Stomach smooth muscle (tissue), 2 donors: Measurements from ENCODE around the gene MVB12B.

Source experiments
- H3K27ac ChIP-seq: one replicate; pipeline ENCODE4 v1.7.0; 2013; ENCODE audit warnings: mild to moderate bottlenecking, low read length, inconsistent platforms
- H3K27me3 ChIP-seq, 2 donors: one replicate each; pipeline ENCODE4 v1.7.0; 2013; ENCODE audit warnings: low read length in 2 of 2; ENCODE audit not compliant: insufficient read depth in 2 of 2, control insufficient read depth in 1 of 2
- H3K36me3 ChIP-seq, 2 donors: one replicate each; pipeline ENCODE4 v1.7.0; 2013; ENCODE audit warnings: low read length in 2 of 2; ENCODE audit not compliant: control insufficient read depth in 2 of 2, insufficient read depth in 2 of 2
- H3K4me1 ChIP-seq: one replicate; pipeline ENCODE4 v1.7.0; 2013; ENCODE audit warnings: low read length; ENCODE audit not compliant: control insufficient read depth, insufficient read depth
- H3K4me3 ChIP-seq, 2 donors: one replicate each; pipeline ENCODE4 v1.7.0; 2013; ENCODE audit warnings: low read length in 2 of 2
- H3K9ac ChIP-seq, 2 donors: one replicate each; pipeline ENCODE4 v1.7.0; 2013; ENCODE audit warnings: low read length in 2 of 2, mild to moderate bottlenecking in 1 of 2
- H3K9me3 ChIP-seq, 2 donors: one replicate each; pipeline ENCODE4 v1.7.0; 2013; ENCODE audit warnings: low read length in 2 of 2; ENCODE audit not compliant: control insufficient read depth in 2 of 2
- donor health status: healthy.
- donor health status: Pancreatic carcinoma.

Gene MVB12B

DNA sequence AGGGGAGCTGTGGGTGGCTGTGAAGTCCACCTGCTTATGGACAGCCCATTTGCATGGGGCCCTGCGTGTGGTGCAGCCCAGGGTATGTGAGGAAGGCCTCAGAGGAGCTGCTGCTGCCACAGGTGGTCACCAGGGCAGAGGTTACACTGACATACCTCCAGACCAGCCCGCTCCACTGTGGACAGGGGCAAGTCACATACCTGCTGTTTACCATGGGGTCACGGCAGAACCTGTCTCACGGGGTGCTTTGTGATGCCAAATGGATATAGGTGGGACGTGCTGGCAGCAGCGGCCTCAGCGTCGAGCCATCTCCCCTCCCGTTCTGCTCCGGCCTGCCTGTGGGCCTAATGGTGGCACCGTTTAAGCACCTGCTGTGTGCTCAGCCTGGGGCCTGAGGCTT lies 159.6 kb downstream of the MVB12B start:
- Histone ChIP-seq H3K4me3 (no peak overlapping the region), H3K27me3 (no peaks in the 10 kb centered on the region), H3K36me3 (peaks cover 10 to 11% of the 10 kb centered on the region in 2 donors), H3K27ac (no peak overlapping the region), H3K4me1 (peaks cover 9% of the 10 kb centered on the region), H3K9ac (no peak overlapping the region), H3K9me3 (no peaks in the 10 kb centered on the region)

DNA sequence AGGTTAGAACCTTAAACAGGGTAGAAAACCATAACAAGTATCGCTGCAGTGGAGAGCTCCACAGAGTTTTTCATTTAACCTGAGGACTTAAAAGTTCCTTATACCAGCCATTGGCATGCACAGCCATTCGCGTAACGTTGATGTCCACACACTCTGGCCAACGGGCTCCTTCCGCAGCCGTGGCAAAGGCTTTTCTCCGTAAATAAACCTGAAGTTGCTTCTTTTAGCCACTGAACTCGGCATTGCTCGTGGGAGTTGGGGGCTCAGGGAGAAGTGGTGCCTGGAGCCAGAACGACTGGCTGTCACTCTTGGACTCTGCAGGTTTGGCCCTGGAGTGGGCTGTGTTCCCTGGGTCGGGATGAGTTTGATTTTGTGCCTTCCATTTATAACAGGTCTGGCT lies 161.2 kb downstream of the MVB12B start:
- no peak overlapping the region for H3K27ac ChIP-seq
- H3K9ac ChIP-seq = no peak overlapping the region
- no peak overlapping the region for H3K4me3 ChIP-seq
- H3K36me3 ChIP-seq = peaks cover 9 to 10% of the 10 kb centered on the region in 2 donors
- H3K27me3 ChIP-seq = no peaks in the 10 kb centered on the region
- no peaks in the 10 kb centered on the region for H3K9me3 ChIP-seq
- H3K4me1 ChIP-seq = peaks cover 5% of the 10 kb centered on the region

DNA sequence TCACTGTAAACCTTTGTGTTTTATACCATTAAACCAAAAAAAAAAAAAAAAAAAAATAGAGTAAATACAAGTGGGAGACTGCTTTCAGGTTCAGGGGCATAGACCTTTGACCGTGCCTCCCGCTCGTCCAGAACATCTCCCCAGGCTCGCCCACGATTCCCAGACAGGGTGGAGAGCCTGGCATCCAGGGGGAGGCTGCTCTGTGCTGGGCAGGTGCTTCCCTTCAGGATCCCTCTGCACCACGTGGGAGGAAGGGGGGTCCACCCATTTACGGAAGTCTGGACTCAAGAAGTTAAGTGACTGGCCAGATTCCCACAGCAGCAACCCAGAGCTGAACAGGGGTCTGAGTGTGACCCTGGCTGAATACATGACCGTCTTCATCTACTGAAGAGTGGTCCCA lies 161.7 kb downstream of the MVB12B start:
- H3K27ac ChIP-seq = no peak overlapping the region
- H3K4me3 ChIP-seq = no peak overlapping the region
- H3K9ac ChIP-seq = no peak overlapping the region
- H3K27me3 ChIP-seq = no peaks in the 10 kb centered on the region
- peaks cover 8 to 9% of the 10 kb centered on the region in 2 donors for H3K36me3 ChIP-seq
- H3K9me3 ChIP-seq = no peaks in the 10 kb centered on the region
- H3K4me1 ChIP-seq = peaks cover 5% of the 10 kb centered on the region

DNA sequence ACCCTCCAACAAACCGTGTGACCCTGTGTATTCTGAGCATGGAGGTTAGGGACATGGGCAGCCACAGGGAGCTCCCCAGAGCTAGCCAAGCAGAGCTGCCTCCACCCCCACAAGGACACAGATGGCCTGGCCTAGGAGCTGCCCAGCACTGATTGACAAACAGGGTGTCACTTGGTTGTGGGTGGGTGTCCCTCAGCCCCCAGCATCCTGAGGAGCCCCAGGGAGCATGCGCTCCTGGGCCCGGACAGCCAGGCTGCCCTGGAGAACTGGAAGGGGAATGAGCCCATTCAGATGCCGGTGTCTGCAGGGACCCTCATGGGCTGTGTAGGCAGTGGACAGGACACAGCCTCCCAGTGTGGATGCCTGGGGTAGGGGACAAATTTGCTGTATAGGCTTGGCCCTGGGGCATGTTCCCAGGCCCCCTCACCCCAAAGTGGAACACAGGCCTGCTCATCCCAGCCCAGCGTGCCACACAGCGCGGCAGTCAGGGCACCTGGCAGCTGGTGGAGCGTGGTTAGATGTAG lies 162.3 kb downstream of the MVB12B start:
- Histone ChIP-seq H3K9ac (no peak overlapping the region), H3K4me1 (peaks cover 5% of the 10 kb centered on the region), H3K9me3 (no peaks in the 10 kb centered on the region), H3K27ac (no peak overlapping the region), H3K36me3 (peaks cover 2 to 4% of the 10 kb centered on the region in 2 donors), H3K4me3 (no peak overlapping the region), H3K27me3 (no peaks in the 10 kb centered on the region)

DNA sequence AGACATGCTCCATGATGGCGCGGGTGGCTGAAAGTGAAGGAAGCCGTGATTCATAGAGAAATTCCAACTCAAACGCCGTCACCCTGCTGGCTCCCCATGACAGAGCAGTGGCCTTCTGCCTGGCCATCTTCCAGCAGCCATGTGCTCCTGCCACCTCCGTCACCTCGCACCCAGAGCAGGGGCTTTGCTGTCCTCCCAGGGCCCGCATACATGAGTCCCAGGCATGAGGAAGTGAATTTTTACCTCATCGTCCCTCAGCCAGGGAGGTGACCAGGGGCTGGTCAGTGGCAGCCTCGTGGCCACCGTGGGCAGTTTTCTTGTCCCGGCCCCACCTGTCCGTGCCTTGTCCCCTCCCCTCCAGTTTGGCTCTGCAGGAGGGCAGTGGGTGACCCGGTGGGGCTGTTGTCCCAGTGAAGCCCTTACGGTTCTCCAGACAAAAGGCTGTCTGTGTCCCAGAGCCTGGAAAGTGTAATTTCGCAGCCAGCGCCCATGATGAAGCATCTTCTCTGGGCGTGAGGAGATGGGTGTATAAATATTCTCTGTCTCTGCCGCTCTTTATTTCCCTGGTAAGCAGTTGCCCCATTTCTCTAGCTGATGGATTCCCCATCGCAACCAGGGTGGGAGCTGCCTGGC lies 163.1 kb downstream of the MVB12B start:
- Histone ChIP-seq H3K9ac (no peak overlapping the region), H3K27ac (no peak overlapping the region), H3K36me3 (peaks cover 0 to 4% of the 10 kb centered on the region in 2 donors), H3K9me3 (no peaks in the 10 kb centered on the region), H3K4me1 (peaks cover 5% of the 10 kb centered on the region), H3K4me3 (no peak overlapping the region), H3K27me3 (no peaks in the 10 kb centered on the region)

DNA sequence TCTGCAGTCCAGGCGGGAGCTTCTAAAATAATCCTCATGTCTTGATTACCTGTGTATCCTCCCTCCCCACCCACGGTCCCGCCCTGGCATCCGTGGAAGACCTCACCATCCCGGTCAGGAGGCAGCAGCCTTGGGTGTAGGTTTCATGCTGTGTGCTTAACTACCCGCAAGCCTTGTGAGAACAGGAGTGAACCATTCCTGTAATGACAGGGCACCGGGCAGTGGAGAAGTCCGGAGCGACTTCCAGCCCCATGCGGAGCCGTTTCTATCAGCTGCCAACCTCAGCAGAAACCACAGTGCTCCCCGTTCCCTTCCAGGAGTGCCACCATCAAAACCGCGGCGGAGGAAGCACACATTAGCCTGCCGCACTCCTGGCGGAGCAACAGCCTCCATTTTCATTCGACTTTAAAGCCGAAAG lies 163.6 kb downstream of the MVB12B start:
- Histone ChIP-seq H3K9me3 (no peaks in the 10 kb centered on the region), H3K27me3 (no peaks in the 10 kb centered on the region), H3K36me3 (peaks cover 0 to 4% of the 10 kb centered on the region in 2 donors), H3K9ac (no peak overlapping the region), H3K27ac (no peak overlapping the region), H3K4me3 (no peak overlapping the region), H3K4me1 (peaks cover 5% of the 10 kb centered on the region)

DNA sequence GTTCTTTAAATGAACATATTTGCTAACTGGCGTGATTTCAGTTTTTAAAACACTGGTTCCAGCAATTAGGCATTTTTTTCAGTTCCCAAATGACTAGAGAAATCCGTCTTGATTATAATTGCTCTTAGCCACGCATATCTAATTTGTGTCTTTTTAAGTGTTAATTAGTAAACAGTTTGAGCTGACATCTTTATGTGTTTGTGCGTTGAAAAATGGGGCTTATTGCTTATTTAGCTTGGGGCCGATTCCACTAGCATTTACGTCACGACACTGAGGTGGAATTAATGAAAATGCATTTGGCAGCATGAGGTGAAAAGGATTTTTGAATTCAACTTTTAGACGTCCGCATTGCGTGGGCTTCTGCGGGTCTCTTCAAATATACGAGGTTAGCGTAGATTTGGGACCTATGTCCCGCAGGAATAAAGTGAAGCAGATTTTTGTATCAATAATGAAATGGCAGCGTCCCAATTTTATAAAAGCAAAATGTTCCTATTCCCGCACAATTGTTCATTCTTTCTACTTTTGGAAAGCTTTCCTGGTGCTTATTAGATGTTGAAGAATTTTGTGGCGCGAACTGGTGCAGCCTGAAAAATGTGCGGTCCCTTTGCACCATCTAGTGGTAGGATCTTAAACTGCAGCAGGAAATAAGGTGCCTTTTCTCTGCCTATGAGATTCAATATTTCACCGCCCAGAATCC lies 164.4 kb downstream of the MVB12B start:
- no peaks in the 10 kb centered on the region for H3K9me3 ChIP-seq
- no peak overlapping the region for H3K9ac ChIP-seq
- H3K27ac ChIP-seq = no peak overlapping the region
- H3K27me3 ChIP-seq = no peaks in the 10 kb centered on the region
- H3K4me1 ChIP-seq = peaks cover 5% of the 10 kb centered on the region
- H3K4me3 ChIP-seq = no peak overlapping the region
- no peaks in the 10 kb centered on the region for H3K36me3 ChIP-seq

DNA sequence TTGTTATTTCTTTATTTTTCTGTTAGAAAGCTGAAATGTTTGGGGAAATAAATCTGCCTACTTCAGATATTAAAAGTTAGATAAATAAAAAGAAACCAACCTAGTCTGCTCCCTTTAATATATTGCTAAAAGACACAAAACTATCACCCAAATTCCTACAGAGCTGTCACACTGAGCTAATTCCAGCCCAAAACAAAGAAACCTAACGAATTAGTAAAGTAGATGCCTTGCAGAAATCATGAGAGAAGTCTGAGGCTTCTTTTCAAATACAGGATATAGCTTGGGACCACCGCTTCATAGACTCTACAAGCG lies 164.9 kb downstream of the MVB12B start:
- H3K9me3 ChIP-seq = no peaks in the 10 kb centered on the region
- H3K27ac ChIP-seq = no peak overlapping the region
- no peaks in the 10 kb centered on the region for H3K27me3 ChIP-seq
- H3K4me3 ChIP-seq = no peak overlapping the region
- no peak overlapping the region for H3K9ac ChIP-seq
- H3K4me1 ChIP-seq = peaks cover 5% of the 10 kb centered on the region
- H3K36me3 ChIP-seq = no peaks in the 10 kb centered on the region

DNA sequence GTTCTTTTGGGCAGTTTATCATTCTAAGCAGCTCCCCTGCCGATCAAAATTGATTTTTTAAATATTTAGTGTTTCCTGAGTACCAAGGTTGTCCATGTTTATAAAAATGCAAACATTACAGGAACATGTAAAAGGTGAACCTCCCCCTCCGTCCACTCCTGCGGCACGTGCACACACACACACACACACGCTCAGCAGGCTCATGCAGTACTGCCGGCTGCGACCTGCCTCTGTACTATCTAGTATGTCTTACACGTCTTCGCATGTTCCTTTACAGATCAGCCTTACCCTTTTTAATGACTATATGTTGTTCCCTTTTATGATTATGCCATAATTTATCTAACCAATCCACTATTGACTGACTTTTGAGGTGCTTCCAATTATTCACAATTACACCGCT lies 165.3 kb downstream of the MVB12B start:
- no peak overlapping the region for H3K4me3 ChIP-seq
- no peak overlapping the region for H3K27ac ChIP-seq
- H3K27me3 ChIP-seq = no peaks in the 10 kb centered on the region
- no peak overlapping the region for H3K9ac ChIP-seq
- no peaks in the 10 kb centered on the region for H3K9me3 ChIP-seq
- H3K4me1 ChIP-seq = peaks cover 5% of the 10 kb centered on the region
- H3K36me3 ChIP-seq = no peaks in the 10 kb centered on the region

DNA sequence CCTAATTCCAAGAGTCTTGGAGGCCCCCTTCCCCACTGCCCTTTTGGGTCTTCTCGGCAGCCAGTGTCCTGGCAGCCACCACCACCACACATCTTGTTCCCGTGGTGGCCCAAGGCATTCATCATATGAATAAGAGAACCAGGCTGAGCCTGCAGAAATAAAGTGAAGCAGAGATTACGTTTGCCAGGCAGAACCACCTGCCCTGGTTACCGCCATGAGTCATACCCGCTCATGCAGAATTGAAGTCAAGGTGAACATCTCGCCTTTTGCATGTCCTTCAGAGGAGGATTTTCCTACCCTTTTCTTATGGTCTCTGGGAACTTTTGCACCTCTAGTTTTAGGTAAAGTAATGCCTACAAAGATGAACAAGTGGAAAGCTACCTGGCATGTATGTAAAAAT lies 167.6 kb downstream of the MVB12B start:
- H3K27me3 ChIP-seq = no peaks in the 10 kb centered on the region
- H3K4me1 ChIP-seq = peaks cover 9% of the 10 kb centered on the region
- no peak overlapping the region for H3K4me3 ChIP-seq
- no peaks in the 10 kb centered on the region for H3K36me3 ChIP-seq
- H3K9ac ChIP-seq = no peak overlapping the region
- H3K9me3 ChIP-seq = no peaks in the 10 kb centered on the region
- no peak overlapping the region for H3K27ac ChIP-seq

DNA sequence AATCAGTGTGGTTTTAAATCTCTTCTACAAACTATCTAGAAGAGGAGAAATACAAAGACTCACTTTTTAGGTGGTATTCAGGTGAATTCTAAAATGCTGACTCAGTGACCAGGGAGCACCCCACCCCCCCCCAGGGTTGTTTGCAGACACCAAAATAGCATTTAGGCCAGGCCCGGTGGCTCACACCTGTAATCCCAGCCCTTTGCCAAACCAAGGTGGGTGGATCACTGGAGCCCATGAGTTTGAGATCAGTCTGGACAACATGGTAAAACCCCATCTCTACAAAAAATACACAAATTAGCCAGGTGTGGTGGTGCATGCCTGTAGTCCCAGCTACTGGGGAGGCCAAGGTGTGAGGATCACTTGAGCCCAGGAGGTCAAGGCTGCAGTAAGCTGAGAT lies 168.1 kb downstream of the MVB12B start:
- H3K4me3 ChIP-seq = no peak overlapping the region
- H3K27me3 ChIP-seq = no peaks in the 10 kb centered on the region
- H3K9me3 ChIP-seq = no peaks in the 10 kb centered on the region
- no peak overlapping the region for H3K27ac ChIP-seq
- no peaks in the 10 kb centered on the region for H3K36me3 ChIP-seq
- peaks cover 8% of the 10 kb centered on the region for H3K4me1 ChIP-seq
- no peak overlapping the region for H3K9ac ChIP-seq
